Measurements from ENCODE around the gene QPCTL. TPM values are rescaled to one million over a fixed set of nuclear protein-coding genes. Genes with fewer than 3 reads are reported as not detected.

Gene QPCTL
- total and polyA plus RNA-seq, 9 of the 15 experiments (the other 6 are each of a cell fraction or from before 2014, with no cell fraction given) = 0.99 to 31.3 (median 12.7) TPM

DNA sequence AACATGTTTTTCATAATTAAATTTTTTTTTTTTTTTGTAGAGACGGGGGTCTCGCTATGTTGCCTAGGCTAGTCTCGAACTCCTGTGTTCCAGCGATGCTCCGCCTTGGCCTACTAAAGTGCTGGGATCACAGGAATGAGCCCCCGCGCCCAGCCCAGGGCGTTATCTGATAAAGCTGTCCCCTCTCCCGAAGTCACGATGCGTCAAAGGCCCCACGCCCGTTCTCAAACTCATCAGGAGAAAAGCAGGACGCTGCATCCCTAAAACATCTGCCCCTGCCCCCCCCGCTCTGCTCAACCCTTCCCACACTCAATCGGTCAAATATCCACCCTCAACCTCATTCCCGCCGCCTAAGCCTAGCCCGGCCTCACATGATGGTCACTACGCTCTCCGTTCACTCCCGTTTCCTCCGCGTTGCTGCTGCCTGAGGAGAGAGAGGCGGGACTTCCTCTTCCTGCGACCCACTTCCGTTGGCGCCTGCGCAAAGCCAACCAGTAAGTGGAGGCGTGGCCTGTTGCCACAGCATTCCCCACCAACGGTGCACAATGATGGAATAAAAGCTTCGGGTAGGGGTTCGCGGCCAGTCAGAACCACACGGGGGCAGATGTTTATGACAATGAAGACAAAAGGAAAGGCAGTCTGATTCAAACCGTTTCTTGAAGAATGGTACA is 815 bp upstream of the QPCTL start, which contains the start of gene SNRPD2 (continued):
- TF ChIP-seq ZFP1 (CRISPR knock-in tag; IDR thresholded peaks at IDR 0.05) (no peak), HDAC3 (IDR thresholded peaks at IDR 0.05; ENCODE audit: borderline replicate concordance, partially characterized antibody) (no peak), MEF2A (IDR thresholded peaks at IDR 0.05; ENCODE audit: control insufficient read depth, low read depth, low read length) (no peak), MGA (IDR thresholded peaks at IDR 0.05) (peak; percentile 65; the same call in 1 of the 2 replicates), TAF15 (IDR thresholded peaks at IDR 0.05; ENCODE audit: low read depth, low read length) (no peak), SAP30 (IDR thresholded peaks at IDR 0.05; ENCODE audit: borderline replicate concordance, insufficient read depth, low read depth, low read length, poor library complexity, severe bottlenecking) (peak; percentile 98), ETV1 (tag; conservative IDR thresholded peaks at IDR 0.05; ENCODE audit: low read depth) (no peak), ZBTB34 (CRISPR knock-in tag; IDR thresholded peaks at IDR 0.05) (no peak), DDX20 (tag; IDR thresholded peaks at IDR 0.05; ENCODE audit: low read depth) (no peak), PHB2 (IDR thresholded peaks at IDR 0.05; ENCODE audit: low read depth) (no peak), SNIP1 (IDR thresholded peaks at IDR 0.05; ENCODE audit: low read depth) (no peak), EP300 (IDR thresholded peaks at IDR 0.05; ENCODE audit: low read length) (peak; percentile 4; the same call in 1 of the 2 replicates), KLF10 (CRISPR knock-in tag; IDR thresholded peaks at IDR 0.05) (no peak), ASH1L (IDR thresholded peaks at IDR 0.05; ENCODE audit: borderline replicate concordance, low read depth, partially characterized antibody) (no peak), PHF8 (IDR thresholded peaks at IDR 0.05; ENCODE audit: borderline replicate concordance, low read length) (peak; percentile 86; the same call in 1 of the 2 replicates)

Measured in K562 (cell line).